GM21717 (cell line): Measurements from ENCODE around the gene PPP2R2B.

Source experiments
- ATAC-seq: cut with Tn5 transposase; IDR thresholded peaks from one replicate; pipeline ENCODE4 v1.9.1; 2021; ENCODE audit warnings: mild to moderate bottlenecking, moderate library complexity; ENCODE audit not compliant: unreplicated experiment

Gene PPP2R2B

GRCh38 chr5:146660376-146660960, 218.1 kb downstream of the PPP2R2B start:
- ATAC-seq = no peak

DNA sequence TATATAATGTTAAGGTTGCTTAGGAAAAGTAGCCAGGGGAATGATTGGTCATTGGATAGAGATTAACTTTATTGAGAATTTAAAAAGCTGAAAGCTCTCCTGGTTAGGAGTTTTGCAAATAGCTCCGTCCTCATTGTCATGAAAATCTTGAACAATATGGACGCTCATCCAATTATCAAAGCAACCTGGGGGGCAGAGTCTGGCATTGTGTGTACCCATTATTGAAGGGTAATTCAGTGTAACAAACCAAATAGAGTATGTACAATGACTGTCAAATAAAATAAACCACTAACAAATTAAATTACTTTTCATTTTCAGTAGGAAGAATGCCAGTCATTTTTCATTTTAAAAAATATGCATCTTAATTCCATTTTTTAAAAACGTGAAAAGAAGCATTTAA, 218.6 kb downstream of the PPP2R2B start:
- no peak for ATAC-seq

- no peak for ATAC-seq
Observed at GRCh38 chr5:146656703-146657102, 221.9 kb downstream of the PPP2R2B start.

DNA sequence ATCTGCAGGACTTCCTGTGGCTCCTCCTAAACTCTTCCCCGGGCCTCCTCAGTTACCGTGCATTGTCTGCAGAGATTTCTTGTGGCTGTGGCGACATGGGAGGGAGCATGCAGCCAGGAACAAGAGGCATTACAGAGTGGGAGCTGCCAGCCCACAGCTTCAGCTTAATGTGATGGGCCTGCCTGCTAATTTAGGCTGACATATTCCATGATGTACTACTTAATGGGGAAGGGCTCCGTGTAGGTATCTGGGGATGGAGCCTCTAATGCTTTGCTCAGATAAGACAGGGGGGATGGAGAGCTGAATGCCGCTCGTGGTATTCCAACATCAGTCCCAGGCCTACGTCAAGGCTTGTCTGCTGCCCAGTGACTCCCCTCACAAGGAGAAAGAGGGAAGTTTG, 225.0 kb downstream of the PPP2R2B start:
- ATAC-seq = no peak

DNA sequence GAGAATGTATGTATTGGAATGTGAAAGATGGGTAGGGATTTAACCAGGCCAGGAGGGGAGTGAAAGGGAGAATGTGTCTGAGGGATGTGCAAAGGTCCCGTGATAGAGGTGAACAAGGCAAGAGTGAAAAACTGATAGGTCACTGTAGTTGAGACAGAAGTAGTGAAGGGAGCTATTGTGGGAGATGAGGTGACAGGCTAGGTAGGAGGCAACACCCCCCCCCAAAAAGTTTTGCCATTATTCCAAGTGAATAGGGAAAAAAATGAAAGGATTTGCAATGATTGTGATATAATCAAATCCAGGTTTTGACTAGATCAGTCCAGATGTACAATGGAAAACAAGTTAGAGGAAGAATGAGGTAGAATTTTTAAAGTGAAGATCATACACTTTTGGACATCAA, 226.0 kb downstream of the PPP2R2B start:
- ATAC-seq = no peak

DNA sequence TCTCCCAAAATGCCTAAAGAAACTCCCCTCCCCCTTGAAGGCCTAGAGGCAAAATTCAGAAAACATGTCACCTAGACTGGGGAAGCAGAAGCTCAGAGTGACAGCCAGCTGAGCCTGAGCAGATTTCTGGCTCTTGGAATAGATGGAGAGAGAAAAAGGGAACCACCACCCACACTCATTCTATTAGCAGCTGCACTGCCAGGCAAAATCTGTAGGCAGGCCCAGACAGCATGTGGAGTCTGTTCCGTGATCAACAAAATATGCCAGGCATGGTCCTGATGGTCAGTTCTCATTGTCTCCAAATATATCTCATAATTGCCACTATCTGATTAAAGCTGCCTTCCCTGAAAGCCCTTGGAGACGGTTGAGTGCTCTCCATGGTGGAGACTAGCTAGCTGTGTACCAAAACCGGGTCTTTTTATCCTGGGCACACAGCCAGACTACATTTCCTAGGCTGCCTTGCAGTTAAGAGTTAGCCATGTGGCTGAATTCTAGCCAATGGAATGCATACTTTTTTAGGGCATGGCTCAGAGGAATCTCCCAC, 230.8 kb downstream of the PPP2R2B start:
- ATAC-seq = no peak

DNA sequence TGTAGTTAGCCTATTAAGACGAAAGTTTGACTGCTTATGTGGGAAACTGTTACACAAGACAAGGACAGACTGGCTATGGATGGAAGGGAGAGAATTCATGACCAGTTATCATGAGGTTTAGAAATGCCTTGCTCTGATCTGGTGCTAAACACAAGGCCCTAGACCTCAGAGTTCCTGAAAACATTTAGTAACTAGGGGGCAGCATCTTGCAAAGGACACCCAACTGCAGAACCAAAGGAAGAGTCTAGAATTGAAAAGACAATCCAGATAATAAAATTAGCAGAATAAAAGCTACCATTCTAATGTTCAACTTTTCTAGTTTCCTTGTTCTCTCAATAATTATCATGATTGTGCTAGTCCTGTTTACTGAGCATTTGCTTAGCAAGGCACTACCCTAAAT, 232.1 kb downstream of the PPP2R2B start:
- no peak for ATAC-seq

GRCh38 chr5:146645342-146645741, 233.2 kb downstream of the PPP2R2B start:
- ATAC-seq = no peak

GRCh38 chr5:146644831-146645230, 233.7 kb downstream of the PPP2R2B start:
- no peak for ATAC-seq

DNA sequence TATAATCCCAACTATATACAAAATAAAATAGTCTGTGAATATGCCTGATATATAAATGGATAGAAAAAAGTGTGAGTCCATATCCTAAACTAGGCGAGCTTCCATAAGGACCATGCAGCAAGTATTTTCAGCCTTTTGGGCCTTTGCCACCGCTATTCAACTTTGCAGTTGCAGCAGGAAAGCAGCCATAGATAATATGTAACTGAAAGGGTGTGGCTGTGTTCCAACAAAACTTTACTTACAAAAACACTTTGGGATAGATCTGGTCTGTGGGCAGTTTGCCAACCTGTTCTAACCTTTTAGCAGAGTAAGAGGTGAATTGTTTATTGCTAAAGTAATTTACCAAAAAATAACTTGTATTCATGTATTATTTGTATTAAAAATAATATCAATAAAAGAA, 234.8 kb downstream of the PPP2R2B start:
- ATAC-seq = no peak

GRCh38 chr5:146642410-146642809, 236.1 kb downstream of the PPP2R2B start:
- ATAC-seq = no peak

DNA sequence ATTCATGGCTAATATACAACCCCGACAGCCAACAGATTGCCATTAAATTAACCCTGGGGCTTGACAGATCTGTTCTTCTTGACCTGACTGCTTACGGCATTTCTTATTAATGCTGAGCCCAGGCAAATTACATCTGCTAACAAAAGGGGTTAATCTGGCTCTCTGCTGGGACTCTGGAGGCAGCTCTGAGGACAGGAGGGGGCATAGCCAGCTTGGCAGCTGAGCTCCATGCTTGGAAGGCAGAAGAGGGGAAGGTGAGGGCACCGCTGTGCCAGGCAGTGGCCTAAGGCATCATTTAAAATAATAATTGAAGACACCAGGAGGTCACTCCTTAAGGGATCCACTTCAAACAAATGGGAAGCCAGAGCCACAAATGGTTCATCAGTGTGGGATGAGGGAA, 236.6 kb downstream of the PPP2R2B start:
- ATAC-seq = no peak

- ATAC-seq = no peak
Observed at GRCh38 chr5:146640285-146640896, 238.2 kb downstream of the PPP2R2B start.

GRCh38 chr5:146635443-146635842, 243.1 kb downstream of the PPP2R2B start:
- ATAC-seq = no peak

GRCh38 chr5:146633323-146633764, 245.2 kb downstream of the PPP2R2B start:
- no peak for ATAC-seq

GRCh38 chr5:146632620-146633322, 245.8 kb downstream of the PPP2R2B start:
- no peak for ATAC-seq

DNA sequence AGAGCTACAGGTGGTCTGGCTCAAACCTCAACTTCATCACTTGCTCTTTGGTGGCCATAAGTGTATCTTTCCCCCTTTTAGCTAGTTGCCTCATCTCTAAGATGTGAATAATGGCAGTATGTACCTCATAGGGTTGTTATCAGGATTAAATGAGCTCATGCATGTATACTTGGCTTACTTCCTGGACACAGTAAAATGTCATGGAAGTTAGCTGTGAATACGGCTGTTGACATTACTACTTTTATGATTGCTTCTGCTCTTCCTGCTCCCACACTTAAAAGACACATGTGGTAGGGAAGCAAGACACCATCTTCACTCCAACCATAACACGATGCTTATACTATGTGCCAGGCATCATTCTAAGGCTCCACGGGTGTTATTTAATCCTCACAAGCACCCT, 248.1 kb downstream of the PPP2R2B start:
- ATAC-seq = no peak

GRCh38 chr5:146628950-146629349, 249.6 kb downstream of the PPP2R2B start:
- no peak for ATAC-seq

- no peak for ATAC-seq
Observed at GRCh38 chr5:146626936-146627335, 251.6 kb downstream of the PPP2R2B start.

- ATAC-seq = no peak
Observed at GRCh38 chr5:146624179-146624578, 254.4 kb downstream of the PPP2R2B start.

- ATAC-seq = no peak
Observed at GRCh38 chr5:146623666-146624065, 254.9 kb downstream of the PPP2R2B start.

DNA sequence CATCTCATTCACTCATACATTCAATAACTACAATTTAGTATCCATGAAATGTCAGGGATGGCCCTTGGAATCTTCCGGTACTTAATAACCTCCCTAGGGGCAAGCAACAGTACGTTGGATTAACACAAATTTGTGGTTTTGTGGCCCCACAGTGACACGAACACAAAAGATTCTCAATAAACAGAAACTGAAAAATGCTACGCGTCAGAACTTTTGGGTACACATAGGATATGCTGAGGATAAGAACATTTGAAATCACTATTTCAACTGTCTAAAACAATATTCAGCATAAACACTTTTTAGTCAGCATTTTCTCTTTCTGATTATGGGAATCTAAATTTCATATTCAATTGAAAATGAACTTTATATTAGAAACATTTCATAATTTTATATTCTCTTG, 255.5 kb downstream of the PPP2R2B start:
- ATAC-seq = no peak
